Upper lobe of left lung (tissue), 6 donors: Measurements from ENCODE around the gene ZNF878. TPM values are rescaled to one million over a fixed set of nuclear protein-coding genes. Genes with fewer than 3 reads are reported as not detected.

Experiments used
- ATAC-seq, 2 donors: fragments of 200-7000 bp; cut with Tn5 transposase; one replicate each; pipeline ENCODE4 v1.9.1; 2022; ENCODE audit warnings: mild to moderate bottlenecking in 2 of 2, moderate library complexity in 2 of 2; ENCODE audit not compliant: low FRiP score in 2 of 2
- DNase-seq, 2 donors: peaks; one replicate each; pipeline ENCODE4 v3.0.0-alpha.2; 2019 to 2020
- H3K27ac ChIP-seq, 4 donors: fragments of 200-600 bp; sonication (generic); one replicate each; pipeline ENCODE4 v1.5.1; 2016 to 2019
- H3K27me3 ChIP-seq, 4 donors: fragments of 200-600 bp; sonication (generic); one replicate each; pipeline ENCODE4 v1.5.1; 2017 to 2019
- H3K36me3 ChIP-seq, 4 donors: fragments of 200-600 bp; sonication (generic); one replicate each; pipeline ENCODE4 v1.5.1; 2016 to 2019
- H3K4me1 ChIP-seq, 4 donors: fragments of 200-600 bp; sonication (generic); one replicate each; pipeline ENCODE4 v1.5.1; 2018 to 2019
- H3K4me3 ChIP-seq, 4 donors: fragments of 200-600 bp; sonication (generic); one replicate each; pipeline ENCODE4 v1.5.1; 2017 to 2019; ENCODE audit warnings: mild to moderate bottlenecking in 2 of 4, moderate library complexity in 1 of 4
- H3K9me3 ChIP-seq, 4 donors: fragments of 200-600 bp; sonication (generic); one replicate each; pipeline ENCODE4 v1.5.1; 2018 to 2019
- EP300 ChIP-seq, 4 donors: sonication (generic); formaldehyde crosslinking; IDR thresholded peaks; one replicate each; pipeline ENCODE4 v1.5.1; 2017; ENCODE audit warnings: antibody characterized with exemption in 4 of 4, control low read depth in 2 of 4
- POLR2A ChIP-seq, 4 donors: fragments of 450-650 bp; IDR thresholded peaks; one replicate each; pipeline ENCODE4 v1.5.1; 2016 to 2017; ENCODE audit warnings: antibody characterized with exemption in 4 of 4, mild to moderate bottlenecking in 2 of 4
- POLR2AphosphoS5 ChIP-seq, 2 donors: sonication (generic); formaldehyde crosslinking; IDR thresholded peaks; one replicate each; pipeline ENCODE4 v1.5.1; 2017; ENCODE audit warnings: antibody characterized with exemption in 2 of 2
- WGBS, 2 donors: methylation state at CpG; one replicate each; pipeline ENCODE4 v1.1.5; 2017 to 2018; 5-methylcytosine and 5-hydroxymethylcytosine counted together
- total RNA-seq, 6 donors: library from RNA; depleted of rRNA in 4 of 6; stranded (reverse); fragments of >200 nt in 4 of 6; gene quantifications; one replicate each; pipeline versions ENCODE4 v1.1.0 to v1.2.1, GENCODE V29; 2016 to 2021
- TF ChIP-seq, protein P1 (sequence below), 6 experiments: fragments of 450-650 bp in 4 of 6; fragments of 200-600 bp in 2 of 6; sonication (generic) in 2 of 6; IDR thresholded peaks; one replicate each; pipeline ENCODE4 v1.5.1; 2016 to 2019; ENCODE audit warnings: antibody characterized with exemption in 6 of 6
- donor health status: DM: no; HTN: no; CAD: no; lungs with moderate emphysema.
- donor health status: DM: no; HTN: yes; CAD: no; lungs with severe emphysema.

ZNF878 gene
- total RNA-seq, 6 donors from 2014 or later: 0.14 to 0.30 (median 0.17) TPM; not detected in 3

GRCh38 chr19:12035220-12036172 is 17.3 kb downstream of the ZNF878 start, which contains the start of gene ZNF433:
TSS of gene ZNF433 (minus strand) at chr19:12035679. CDS start at chr19:12035539, 140 bp downstream.
- H3K27ac ChIP-seq: peak within 1 kb of the TSS; percentile 80 to 90 (median 89)
- H3K9me3 ChIP-seq: no peaks in the 10 kb centered on the region
- peak; percentile 99 to 100 for ATAC-seq
- peak; percentile 96 to 99 for DNase-seq
- H3K27me3 ChIP-seq: no peaks in the 10 kb centered on the region
- H3K4me3 ChIP-seq: peak within 1 kb of the TSS; percentile 54 to 82 (median 66)
- WGBS, 2 donors: 1 to 6% methylated on average over 10 to 60 of the region's 68 CpGs
- peaks cover 3 to 19% (median 8%) of the 10 kb centered on the region in 4 donors for H3K4me1 ChIP-seq
- no peaks in the 10 kb centered on the region for H3K36me3 ChIP-seq
- TF ChIP-seq, protein P1, sequence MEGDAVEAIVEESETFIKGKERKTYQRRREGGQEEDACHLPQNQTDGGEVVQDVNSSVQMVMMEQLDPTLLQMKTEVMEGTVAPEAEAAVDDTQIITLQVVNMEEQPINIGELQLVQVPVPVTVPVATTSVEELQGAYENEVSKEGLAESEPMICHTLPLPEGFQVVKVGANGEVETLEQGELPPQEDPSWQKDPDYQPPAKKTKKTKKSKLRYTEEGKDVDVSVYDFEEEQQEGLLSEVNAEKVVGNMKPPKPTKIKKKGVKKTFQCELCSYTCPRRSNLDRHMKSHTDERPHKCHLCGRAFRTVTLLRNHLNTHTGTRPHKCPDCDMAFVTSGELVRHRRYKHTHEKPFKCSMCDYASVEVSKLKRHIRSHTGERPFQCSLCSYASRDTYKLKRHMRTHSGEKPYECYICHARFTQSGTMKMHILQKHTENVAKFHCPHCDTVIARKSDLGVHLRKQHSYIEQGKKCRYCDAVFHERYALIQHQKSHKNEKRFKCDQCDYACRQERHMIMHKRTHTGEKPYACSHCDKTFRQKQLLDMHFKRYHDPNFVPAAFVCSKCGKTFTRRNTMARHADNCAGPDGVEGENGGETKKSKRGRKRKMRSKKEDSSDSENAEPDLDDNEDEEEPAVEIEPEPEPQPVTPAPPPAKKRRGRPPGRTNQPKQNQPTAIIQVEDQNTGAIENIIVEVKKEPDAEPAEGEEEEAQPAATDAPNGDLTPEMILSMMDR (IDR thresholded peaks at IDR 0.05): no peak
- TF ChIP-seq POLR2AphosphoS5 (IDR thresholded peaks at IDR 0.05): peak; percentile 41 to 88
- TF ChIP-seq POLR2A (IDR thresholded peaks at IDR 0.05): peak in 3 of 4 donors; percentile 44 to 78 (median 66)

GRCh38 chr19:12034620-12035019 is 18.1 kb downstream of the ZNF878 start:
- Histone ChIP-seq H3K36me3 (no peaks in the 10 kb centered on the region), H3K4me3 (peak overlapping the region; percentile 38 to 82 (median 66)), H3K27me3 (no peaks in the 10 kb centered on the region), H3K27ac (peak overlapping the region; percentile 80 to 90 (median 89)), H3K4me1 (peaks cover 3 to 19% (median 8%) of the 10 kb centered on the region in 4 donors), H3K9me3 (no peaks in the 10 kb centered on the region)
- TF ChIP-seq POLR2A (IDR thresholded peaks at IDR 0.05) (no peak), EP300 (IDR thresholded peaks at IDR 0.05) (no peak), POLR2AphosphoS5 (IDR thresholded peaks at IDR 0.05) (no peak)
- TF ChIP-seq, protein P1 (IDR thresholded peaks at IDR 0.05): no peak
- WGBS, 2 donors: 29 to 35% methylated on average over 8 of the region's 8 CpGs
- no peak for ATAC-seq
- no peak for DNase-seq

GRCh38 chr19:12034198-12034597 is 18.6 kb downstream of the ZNF878 start:
- ATAC-seq (no peak), DNase-seq (no peak)
- no peak overlapping the region for H3K27ac ChIP-seq
- TF ChIP-seq POLR2AphosphoS5 (IDR thresholded peaks at IDR 0.05) (no peak), EP300 (IDR thresholded peaks at IDR 0.05) (no peak), POLR2A (IDR thresholded peaks at IDR 0.05) (no peak)
- TF ChIP-seq, protein P1 (IDR thresholded peaks at IDR 0.05): no peak
- WGBS, 2 donors: 82 to 83% methylated on average over 2 of the region's 2 CpGs
- peaks cover 3 to 19% (median 8%) of the 10 kb centered on the region in 4 donors for H3K4me1 ChIP-seq
- no peaks in the 10 kb centered on the region for H3K36me3 ChIP-seq
- no peaks in the 10 kb centered on the region for H3K27me3 ChIP-seq
- H3K4me3 ChIP-seq: peak overlapping the region in 2 of 4 donors; percentile 76 to 82
- H3K9me3 ChIP-seq: peaks cover 0 to 1% (median under 1%) of the 10 kb centered on the region in 4 donors

DNA sequence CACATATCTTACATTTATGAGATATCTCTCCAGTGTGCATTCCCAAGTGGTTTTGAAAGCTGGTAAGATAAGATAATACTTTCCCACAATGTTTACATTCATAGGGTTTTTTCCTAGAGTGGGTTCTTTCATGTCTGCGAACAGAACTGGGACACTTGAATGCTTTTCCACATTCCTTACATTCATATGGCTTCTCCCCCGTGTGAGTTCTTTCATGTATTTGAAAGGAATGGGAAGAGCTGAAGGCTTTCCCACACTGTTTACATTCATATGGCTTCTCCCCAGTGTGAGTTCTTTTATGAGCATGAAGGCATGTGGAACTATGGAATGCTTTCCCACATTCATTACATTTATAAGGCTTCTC is 37.0 kb downstream of the ZNF878 start:
- no peak for TF ChIP-seq POLR2A (IDR thresholded peaks at IDR 0.05)
- no peak for TF ChIP-seq EP300 (IDR thresholded peaks at IDR 0.05)
- TF ChIP-seq, protein P1 (IDR thresholded peaks at IDR 0.05): no peak
- TF ChIP-seq POLR2AphosphoS5 (IDR thresholded peaks at IDR 0.05): no peak
- Histone ChIP-seq H3K4me3 (no peak overlapping the region), H3K36me3 (peaks cover 25 to 48% (median 43%) of the 10 kb centered on the region in 4 donors), H3K27me3 (no peaks in the 10 kb centered on the region), H3K4me1 (no peaks in the 10 kb centered on the region), H3K27ac (no peak overlapping the region), H3K9me3 (peaks cover 49 to 96% (median 78%) of the 10 kb centered on the region in 4 donors)
- DNase-seq (no peak), ATAC-seq (no peak)
- WGBS, 2 donors: 76 to 81% methylated on average over 2 of the region's 2 CpGs
